Liver (tissue), 3 donors: Measurements from ENCODE around the gene SLC25A19.

Experiments
- CTCF ChIP-seq: fragments of 150-350 bp; IDR thresholded peaks from 2 replicates; pipeline ENCODE4 v1.5.1; 2017; ENCODE audit warnings: improper control_type of control experiment, low read depth, low read length; ENCODE audit not compliant: missing input control
- EGR1 ChIP-seq, 2 donors: IDR thresholded peaks; 2 replicates each; pipeline ENCODE4 v1.6.1; 2016 to 2018; ENCODE audit warnings: antibody characterized with exemption in 2 of 2, low read depth in 2 of 2
- FOXA2 ChIP-seq: IDR thresholded peaks from 2 replicates; pipeline ENCODE4 v1.6.1; 2016; ENCODE audit warnings: antibody characterized with exemption
- MAX ChIP-seq: IDR thresholded peaks from 2 replicates; pipeline ENCODE4 v1.6.1; 2016; ENCODE audit warnings: antibody characterized with exemption
- RXRA ChIP-seq, 2 donors: IDR thresholded peaks; 2 replicates each; pipeline ENCODE4 v1.6.1; 2017 to 2018; ENCODE audit warnings: antibody characterized with exemption in 2 of 2, mild to moderate bottlenecking in 1 of 2
- SP1 ChIP-seq: IDR thresholded peaks from 2 replicates; pipeline ENCODE4 v1.6.1; 2018; ENCODE audit warnings: antibody characterized with exemption, mild to moderate bottlenecking
- TAF1 ChIP-seq: conservative IDR thresholded peaks from 2 replicates; pipeline ENCODE4 v1.6.1; 2016; ENCODE audit warnings: antibody characterized with exemption, mild to moderate bottlenecking
- YY1 ChIP-seq: IDR thresholded peaks from 2 replicates; pipeline ENCODE4 v1.6.1; 2016; ENCODE audit warnings: antibody characterized with exemption, mild to moderate bottlenecking
- ZBTB33 ChIP-seq: IDR thresholded peaks from 2 replicates; pipeline ENCODE4 v1.6.1; 2016; ENCODE audit warnings: antibody characterized with exemption
- donor health status: healthy.
- donor health status: healthy.

GRCh38 chr17:75266316-75267152 lies 22.7 kb downstream of the SLC25A19 start:
- TF ChIP-seq CTCF (no peak), ZBTB33 (no peak), FOXA2 (no peak), EGR1 (IDR thresholded peaks at IDR 0.05; ENCODE audit: low read depth in 2 of 2) (no peak), SP1 (no peak), MAX (no peak), YY1 (no peak), RXRA (IDR thresholded peaks at IDR 0.05) (no peak), TAF1 (no peak)
